HG02981 (cell line): Measurements from ENCODE around the gene RMRP.

Experiments
- ATAC-seq: cut with Tn5 transposase; IDR thresholded peaks from one replicate; pipeline ENCODE4 v1.9.1; 2021; ENCODE audit warnings: mild to moderate bottlenecking, moderate library complexity; ENCODE audit not compliant: unreplicated experiment

The RMRP gene

DNA sequence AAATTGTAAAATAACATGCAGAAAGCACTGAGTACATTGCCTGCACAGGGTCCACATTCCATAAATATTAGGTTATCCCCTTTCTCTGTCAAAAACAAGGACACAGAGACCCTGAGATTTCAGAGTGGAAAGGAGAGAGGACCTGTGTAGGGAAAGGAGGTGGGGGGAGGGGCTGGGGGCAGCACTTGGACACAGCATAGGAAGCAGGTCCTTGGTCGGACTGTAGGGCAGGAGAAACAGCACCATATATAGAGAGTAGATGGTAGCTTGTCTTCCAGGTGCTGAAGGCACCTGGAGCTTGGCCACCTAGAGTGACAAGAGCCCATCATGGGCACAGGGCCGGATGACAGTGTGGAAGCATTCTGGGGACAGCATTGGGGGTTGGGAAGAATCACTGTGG, 29.5 kb upstream of the RMRP start:
- ATAC-seq = no peak

DNA sequence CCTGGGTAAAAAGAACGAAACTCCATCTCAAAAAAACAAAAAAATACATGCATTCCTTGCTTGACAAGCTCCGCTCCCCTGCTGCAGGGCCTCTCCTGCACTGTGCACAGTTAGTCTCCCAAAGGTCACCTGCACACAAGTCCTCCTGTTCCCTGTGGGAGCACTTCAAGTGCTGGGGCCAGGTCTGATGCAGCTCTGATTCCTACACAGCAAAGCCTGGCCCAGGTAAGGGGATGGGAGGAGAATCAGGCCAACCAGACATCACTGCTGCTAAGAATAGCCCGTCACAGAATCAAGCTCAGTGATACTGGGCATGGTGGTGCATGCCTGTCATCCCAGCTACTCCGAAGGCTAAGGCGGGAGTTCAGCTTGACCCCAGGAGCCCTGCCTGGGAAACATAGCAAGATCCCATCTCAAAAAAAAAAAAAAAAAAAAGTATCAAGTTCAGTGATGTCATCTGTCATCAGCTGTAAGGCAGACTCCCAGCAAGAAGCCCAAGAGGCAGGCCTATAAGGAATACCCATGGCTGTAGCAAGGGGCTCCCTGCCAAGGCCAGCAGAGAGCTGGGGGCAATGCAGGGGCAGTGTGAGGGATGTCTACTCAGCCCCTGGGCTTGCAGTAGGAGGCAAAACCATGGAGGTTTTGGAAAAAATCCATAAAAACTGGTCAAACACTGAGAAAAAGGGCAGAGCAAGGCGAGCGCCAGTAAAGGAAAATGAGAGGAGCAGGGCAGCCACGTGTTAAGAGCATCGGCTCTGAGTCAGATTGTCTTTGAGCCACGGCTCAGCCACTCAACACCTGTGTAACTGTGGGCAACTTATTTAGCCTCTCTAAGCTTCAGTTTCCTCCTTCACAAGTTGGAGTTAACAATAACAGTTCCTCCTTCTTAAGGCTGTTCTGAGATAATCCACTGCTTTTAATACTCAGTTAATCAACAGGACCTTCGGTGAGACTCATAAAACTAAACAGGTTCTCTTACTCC, 28.7 kb upstream of the RMRP start:
- no peak for ATAC-seq

DNA sequence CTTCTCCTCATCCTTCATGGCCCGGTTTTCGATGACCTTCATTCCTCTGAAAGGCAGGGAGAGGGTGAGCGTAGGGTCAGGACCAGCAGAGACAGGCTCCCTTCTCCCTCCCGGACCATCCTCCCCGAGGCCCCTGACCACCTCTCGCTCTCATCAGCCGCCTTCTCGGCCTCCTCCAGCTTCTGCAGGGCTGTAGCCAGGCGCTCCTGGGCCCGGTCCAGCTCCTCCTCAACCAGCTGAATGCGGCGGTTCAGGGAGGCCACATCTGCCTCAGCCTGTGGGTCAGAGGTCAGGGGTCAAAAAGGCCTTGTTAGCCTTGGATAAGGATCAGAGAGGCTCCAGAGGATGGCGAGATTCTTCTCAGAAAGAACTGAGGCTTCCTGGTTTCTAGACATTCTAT, 27.7 kb upstream of the RMRP start:
- ATAC-seq = no peak

DNA sequence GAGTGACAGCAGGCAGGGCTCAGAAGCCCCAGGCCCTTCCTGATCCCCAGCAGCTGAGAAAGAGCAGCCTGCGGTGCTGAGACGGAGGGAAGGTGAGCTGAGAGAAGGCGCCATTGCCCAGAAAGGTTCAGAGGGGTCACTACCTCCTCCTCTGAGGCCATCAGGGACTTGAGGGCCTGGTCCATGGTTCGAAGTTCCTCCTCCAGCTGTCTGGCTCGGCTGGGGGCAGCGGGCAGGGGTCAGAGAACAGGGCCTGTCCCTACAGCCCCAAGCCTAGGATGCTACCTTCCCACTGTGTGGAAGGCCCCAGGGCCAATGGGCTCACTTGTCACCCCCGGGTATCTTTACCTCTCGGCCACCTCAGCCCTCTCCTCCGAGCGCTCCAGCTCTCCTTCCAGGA, 27.1 kb upstream of the RMRP start:
- no peak for ATAC-seq

DNA sequence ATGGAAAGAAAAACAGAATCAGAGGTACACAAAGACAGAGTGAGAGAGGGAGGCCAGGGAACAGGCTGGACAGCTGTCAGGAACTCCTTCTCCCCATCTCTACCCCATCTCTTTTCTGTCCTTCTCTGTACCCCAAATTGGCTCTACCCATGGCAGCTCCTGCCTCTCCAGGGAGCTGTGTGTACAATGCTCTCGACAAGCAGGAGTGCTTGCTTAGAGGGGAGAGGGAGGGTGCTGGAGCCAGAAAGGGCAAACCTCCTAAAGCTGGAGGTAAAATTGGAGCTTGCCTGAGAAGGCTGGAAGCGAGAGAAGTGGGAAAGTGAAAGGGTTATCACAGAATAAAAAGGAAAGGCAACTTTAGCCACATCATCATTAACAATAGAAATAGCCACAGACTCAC, 25.5 kb upstream of the RMRP start:
- no peak for ATAC-seq

DNA sequence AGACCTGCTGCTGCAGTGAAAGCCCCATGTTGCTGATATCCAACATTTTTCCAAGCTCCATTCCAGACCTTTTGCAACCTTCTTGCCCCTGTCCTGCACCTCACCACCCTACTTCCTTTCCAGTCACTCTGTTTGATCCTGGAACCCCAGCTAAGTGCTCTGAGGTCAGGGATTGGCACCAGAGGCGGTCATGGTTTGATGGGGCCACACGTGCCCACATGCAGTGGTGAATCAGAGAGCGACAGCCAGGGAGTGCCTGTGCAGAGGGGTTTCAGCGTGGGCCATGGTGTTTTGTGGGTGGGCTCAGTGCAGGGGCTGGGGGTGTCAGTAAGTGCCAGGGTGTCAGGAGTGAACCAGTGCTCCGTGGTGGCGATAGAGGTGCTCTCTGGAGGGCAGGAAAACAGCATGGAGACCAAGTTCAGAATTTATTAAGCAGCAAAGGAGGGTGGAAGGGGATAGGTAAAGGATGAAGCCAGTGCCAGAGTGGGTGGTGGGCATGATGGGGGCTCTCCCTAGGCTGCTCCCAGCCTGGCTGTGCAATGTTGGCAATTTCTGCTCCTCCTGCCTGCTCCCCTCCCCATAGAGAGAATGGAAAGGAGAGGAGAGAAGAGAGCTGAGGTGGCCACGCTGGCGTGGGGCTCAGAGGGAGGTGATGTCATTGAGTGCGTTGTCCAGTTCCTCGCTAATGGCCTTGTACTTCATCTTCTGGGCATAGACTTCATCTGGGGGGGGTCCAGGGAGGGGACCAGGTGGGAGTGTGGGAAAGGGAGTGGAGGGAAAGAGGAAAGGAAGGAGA, 24.9 kb upstream of the RMRP start:
- ATAC-seq = no peak

DNA sequence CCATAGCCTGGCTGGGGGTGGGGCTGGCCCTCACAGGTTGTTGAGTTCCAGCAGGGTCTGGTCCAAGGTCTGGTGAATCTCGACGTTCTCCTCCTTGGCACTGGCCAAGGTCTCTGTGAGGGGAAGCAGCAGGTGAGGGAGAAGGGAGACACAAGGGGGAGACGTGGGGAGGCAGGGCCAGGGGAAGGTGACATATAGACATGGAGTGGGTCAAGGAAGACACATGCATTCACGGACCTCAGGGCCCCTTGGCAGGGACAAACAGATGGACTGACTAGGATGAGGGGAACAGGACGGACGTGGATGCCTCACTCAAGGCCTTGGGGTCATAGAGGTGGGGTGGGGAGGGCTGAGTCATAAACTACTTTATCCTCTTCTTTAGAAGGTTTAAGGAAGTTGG, 24.2 kb upstream of the RMRP start:
- no peak for ATAC-seq

DNA sequence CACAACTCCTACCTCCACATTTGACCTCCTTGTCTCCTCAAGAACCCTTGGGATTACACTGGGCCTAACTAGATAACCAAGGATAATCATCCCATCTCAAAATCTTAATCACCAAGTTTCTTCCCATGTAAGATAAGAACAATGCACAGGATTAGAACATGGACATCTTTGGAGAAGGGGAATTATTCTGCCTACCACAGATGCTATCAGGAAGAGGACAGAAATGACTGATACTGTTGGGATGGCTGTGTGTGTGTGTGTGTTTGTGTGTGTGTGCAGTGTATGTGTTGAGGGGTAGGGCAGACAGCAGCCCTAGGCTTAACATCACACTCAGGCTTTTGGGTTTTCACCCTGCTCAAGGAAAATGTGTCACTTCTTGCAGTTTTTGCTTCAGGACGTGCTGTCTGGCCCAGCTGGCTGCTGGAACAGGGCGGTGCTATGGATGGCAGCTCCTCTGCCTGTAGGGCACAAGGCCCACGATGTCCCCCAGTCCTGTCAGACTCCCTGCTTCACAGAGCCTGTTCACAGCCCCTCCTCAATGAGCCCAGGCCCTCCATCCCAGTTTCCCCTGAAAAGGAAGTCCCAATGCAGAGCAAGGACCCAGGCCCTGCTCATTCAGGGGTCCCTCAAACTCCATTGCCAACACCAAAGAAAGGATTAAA, 23.7 kb upstream of the RMRP start:
- no peak for ATAC-seq

DNA sequence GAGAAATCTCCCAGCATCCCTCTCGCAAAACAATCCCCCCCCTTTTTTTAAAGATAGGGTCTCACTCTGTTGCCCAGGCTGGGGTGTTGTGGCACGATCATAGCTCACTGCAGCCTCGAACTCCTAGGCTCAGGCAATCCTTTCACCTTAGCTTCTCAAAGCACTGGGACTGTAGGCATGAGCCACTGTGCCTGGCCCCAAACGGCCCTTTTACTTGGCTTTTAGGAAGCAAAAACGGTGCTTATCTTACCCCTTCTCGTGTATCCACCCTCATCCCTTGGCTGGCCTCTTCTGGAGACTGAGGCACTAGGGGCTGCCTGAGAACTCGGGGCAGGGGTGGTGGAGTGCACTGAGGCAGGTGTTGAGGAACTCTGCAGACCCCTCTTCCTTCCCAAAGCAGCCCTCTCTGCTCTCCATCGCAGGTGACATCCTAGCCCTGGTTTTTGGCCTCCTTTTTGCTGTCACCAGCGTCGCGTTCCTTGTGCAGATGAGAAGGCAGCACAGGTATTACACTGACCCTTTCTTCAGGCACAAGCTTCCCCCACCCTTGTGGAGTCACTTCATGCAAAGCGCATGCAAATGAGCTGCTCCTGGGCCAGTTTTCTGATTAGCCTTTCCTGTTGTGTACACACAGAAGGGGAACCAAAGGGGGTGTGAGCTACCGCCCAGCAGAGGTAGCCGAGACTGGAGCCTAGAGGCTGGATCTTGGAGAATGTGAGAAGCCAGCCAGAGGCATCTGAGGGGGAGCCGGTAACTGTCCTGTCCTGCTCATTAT, 22.7 kb upstream of the RMRP start:
- ATAC-seq = peak; percentile 48

DNA sequence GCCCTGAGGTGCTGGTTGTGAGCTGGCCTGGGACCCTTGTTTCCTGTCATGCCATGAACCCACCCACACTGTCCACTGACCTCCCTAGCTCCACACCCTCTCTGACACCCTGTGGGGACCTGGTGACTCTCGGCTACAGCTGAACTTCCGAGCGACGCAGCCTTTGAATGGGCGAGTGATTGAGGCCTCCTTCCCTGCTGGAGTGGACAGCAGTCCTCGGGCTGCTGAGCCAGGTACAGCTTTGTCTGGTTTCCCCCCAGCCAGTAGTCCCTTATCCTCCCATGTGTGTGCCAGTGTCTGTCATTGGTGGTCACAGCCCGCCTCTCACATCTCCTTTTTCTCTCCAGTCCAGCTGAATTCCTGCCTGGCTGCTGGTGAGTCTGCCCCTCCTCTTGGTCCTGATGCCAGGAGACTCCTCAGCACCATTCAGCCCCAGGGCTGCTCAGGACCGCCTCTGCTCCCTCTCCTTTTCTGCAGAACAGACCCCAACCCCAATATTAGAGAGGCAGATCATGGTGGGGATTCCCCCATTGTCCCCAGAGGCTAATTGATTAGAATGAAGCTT, 22.0 kb upstream of the RMRP start:
- ATAC-seq = no peak

DNA sequence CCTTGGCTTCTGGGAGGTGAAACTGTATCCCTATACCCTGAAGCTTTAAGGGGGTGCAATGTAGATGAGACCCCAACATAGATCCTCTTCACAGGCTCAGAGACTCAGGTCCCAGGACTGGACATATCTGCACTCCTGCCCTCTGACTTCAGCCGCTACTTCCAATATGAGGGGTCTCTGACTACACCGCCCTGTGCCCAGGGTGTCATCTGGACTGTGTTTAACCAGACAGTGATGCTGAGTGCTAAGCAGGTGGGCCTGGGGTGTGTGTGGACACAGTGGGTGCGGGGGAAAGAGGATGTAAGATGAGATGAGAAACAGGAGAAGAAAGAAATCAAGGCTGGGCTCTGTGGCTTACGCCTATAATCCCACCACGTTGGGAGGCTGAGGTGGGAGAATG, 21.3 kb upstream of the RMRP start:
- ATAC-seq = no peak

DNA sequence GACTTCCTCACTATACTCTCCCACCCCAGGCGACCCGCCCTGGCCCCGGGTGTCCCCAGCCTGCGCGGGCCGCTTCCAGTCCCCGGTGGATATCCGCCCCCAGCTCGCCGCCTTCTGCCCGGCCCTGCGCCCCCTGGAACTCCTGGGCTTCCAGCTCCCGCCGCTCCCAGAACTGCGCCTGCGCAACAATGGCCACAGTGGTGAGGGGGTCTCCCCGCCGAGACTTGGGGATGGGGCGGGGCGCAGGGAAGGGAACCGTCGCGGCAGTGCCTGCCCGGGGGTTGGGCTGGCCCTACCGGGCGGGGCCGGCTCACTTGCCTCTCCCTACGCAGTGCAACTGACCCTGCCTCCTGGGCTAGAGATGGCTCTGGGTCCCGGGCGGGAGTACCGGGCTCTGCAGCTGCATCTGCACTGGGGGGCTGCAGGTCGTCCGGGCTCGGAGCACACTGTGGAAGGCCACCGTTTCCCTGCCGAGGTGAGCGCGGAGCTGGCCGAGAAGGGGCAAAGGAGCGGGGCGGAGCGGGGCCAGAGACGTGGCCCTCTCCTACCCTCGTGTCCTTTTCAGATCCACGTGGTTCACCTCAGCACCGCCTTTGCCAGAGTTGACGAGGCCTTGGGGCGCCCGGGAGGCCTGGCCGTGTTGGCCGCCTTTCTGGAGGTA, 18.0 kb upstream of the RMRP start:
- ATAC-seq = no peak

DNA sequence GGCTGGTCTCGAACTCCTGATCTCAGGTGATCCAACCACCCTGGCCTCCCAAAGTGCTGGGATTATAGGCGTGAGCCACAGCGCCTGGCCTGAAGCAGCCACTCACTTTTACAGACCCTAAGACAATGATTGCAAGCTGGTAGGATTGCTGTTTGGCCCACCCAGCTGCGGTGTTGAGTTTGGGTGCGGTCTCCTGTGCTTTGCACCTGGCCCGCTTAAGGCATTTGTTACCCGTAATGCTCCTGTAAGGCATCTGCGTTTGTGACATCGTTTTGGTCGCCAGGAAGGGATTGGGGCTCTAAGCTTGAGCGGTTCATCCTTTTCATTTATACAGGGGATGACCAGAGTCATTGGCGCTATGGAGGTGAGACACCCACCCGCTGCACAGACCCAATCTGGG, 17.4 kb upstream of the RMRP start:
- ATAC-seq = no peak

DNA sequence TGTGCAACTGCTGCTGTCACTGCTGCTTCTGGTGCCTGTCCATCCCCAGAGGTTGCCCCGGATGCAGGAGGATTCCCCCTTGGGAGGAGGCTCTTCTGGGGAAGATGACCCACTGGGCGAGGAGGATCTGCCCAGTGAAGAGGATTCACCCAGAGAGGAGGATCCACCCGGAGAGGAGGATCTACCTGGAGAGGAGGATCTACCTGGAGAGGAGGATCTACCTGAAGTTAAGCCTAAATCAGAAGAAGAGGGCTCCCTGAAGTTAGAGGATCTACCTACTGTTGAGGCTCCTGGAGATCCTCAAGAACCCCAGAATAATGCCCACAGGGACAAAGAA, 16.2 kb upstream of the RMRP start:
- no peak for ATAC-seq

DNA sequence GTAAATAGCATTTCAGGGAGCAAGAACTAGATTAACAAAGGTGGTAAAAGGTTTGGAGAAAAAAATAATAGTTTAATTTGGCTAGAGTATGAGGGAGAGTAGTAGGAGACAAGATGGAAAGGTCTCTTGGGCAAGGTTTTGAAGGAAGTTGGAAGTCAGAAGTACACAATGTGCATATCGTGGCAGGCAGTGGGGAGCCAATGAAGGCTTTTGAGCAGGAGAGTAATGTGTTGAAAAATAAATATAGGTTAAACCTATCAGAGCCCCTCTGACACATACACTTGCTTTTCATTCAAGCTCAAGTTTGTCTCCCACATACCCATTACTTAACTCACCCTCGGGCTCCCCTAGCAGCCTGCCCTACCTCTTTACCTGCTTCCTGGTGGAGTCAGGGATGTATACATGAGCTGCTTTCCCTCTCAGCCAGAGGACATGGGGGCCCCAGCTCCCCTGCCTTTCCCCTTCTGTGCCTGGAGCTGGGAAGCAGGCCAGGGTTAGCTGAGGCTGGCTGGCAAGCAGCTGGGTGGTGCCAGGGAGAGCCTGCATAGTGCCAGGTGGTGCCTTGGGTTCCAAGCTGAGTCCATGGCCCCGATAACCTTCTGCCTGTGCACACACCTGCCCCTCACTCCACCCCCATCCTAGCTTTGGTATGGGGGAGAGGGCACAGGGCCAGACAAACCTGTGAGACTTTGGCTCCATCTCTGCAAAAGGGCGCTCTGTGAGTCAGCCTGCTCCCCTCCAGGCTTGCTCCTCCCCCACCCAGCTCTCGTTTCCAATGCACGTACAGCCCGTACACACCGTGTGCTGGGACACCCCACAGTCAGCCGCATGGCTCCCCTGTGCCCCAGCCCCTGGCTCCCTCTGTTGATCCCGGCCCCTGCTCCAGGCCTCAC, 15.6 kb upstream of the RMRP start, which contains the start of gene CA9:
CA9 (plus strand) TSS at position 797 of the 893 bp plus-strand sequence; CDS start at position 829, 32 bp downstream.
- ATAC-seq = no peak

DNA sequence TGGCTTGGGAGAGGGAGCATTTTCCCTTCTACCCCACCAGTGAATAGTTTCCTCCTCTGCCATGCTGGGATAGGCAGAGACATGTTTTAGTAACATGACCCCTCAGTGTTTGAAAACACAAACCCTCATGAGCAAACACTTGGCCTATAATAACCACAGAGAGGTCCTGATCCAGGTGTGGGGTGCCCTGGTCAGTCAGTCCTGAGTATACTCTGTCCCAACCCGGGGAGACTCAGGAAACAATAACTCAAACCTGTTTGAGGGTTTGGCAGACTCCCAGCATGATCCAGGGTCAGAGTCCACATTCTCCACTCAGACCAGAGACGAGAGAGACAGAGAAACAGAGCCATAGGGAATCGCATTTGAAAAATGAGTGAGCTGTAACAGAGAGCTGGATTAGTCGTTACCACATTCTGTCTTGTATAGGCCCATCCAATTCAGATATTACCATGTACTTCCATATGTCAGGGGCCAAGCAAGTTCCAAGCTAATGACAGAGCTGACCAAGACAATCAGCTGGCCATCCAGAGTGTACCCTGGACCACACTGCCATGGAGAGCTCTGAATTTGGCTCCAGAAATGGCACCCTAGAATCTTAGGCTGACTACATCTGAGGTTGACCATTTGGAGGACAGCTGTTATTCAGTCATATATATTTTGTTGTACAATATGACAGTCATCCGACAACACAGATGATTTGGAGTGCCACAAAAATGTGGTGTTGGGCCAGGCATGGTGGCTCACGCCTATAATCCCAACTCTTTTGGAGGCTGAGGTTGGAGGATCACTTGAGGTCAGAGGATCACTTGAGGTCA, 11.7 kb upstream of the RMRP start:
- ATAC-seq = no peak

DNA sequence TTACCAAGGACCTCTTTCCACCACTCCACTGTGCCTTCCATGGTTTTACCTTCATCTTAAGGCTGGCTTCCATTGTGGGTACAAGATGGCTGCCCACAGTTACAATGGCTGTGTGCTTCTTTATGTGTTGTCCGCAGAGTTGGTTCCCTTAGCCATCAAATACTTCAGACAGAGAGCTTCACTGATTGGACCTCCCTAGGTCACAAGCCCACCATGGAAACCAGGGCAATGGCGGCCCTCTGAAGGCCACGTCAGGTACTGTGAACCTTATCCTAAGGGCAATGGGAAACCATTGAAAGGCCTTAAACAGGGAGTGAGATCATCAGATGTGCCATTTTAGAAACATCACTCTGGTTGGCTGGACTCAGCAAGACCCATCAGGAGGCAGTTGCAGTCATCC, 10.1 kb upstream of the RMRP start:
- ATAC-seq = no peak

DNA sequence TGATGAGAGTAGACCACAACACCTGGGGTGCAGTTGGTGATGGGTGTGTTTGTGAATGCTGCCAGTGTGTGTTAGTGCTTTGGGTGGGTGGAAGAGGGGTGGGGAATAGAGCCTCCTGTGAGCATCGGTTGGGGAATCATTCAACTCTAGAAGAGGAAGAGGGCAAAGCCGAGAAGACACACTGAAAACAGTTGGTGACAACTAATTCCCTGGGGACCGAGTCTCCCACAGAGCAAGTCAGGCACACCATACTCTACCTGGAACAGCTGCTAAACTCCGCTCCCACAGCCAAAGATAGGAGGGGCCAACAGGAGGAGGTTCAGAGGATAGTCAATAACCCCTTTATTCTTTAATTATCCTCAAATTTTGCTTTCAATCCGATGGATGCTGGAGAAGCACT, 8.7 kb upstream of the RMRP start:
- no peak for ATAC-seq
